ENCODE data around the gene IGSF9.

The IGSF9 gene

DNA sequence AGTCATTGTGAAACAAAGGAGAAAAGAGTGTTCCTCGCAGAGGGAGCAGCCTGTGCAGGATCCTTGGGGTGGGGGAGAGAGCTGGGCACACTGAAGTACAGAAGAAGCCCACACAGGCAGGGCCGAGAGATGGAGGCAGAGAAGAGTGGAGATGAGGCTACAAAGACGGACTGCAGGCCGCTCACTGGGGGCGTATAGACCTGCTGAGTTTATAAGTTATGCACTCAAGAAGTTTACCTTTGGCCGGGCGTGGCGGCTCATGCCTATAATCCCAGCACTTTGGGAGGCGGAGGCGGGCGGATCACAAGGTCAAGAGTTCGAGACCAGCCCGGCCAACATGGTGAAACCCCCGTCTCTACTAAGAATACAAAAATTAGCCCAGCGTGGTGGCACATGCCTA is 16.2 kb upstream of the IGSF9 start:
- TF ChIP-seq GATA3 (IDR thresholded peaks at IDR 0.05; ENCODE audit: low read depth, low read length) (no peak), GATA2 (IDR thresholded peaks at IDR 0.05; ENCODE audit: low read depth, low read length) (no peak)

DNA sequence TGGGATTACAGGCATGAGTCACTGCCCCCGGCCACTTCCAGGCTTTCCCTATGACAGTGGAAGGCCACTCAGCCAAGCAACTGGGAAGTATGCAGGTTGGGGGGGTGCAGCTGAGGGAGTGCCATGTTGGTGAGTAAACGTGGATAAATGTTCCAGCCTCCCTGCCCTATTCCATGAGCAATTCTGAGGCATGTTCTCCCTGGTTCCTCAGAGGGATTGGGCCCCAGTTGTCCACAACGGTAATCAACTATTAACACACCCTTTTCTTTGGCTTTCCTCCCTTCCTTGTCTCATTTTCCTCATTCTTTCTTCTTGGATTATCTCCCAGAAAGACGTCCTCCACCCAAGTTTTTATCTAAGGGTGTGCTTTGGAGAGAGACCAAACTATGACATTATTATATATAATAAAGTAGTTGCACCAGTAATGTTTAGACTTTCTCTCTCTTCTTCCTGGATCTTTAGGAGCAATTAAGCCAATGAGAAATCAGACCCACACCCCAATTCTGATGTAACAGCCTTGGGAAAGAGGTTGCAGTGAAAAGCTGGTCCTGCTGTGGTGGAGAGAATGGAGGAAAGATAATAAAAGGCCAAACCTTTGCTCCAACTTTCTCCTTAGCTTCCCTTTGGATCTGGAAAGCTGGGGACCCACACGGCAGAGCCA is 15.4 kb upstream of the IGSF9 start:
- TF ChIP-seq GATA3 (IDR thresholded peaks at IDR 0.05; ENCODE audit: low read depth, low read length), result no peak
- no peak for TF ChIP-seq GATA2 (IDR thresholded peaks at IDR 0.05; ENCODE audit: low read depth, low read length)

DNA sequence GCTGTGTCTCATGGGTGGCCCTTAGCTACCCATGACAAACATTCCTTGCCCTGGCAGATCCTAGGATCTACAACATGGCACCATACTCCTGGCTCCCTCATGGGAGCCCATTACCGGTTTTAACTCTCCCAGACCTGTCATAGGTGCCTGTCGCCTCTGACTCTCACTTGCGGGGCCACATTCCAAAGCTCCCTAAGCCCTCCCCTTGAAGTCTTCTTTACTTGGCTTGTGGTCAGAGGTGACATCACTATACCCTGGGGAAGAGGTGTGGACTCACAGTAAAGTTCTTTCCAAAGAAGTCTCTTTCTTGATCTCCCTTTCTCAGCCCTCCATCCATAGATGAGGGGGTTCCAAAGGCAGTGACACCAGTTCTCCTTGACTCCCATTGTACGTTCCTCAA is 14.0 kb upstream of the IGSF9 start:
- TF ChIP-seq GATA2 (IDR thresholded peaks at IDR 0.05; ENCODE audit: low read depth, low read length) (no peak), GATA3 (IDR thresholded peaks at IDR 0.05; ENCODE audit: low read depth, low read length) (no peak)

DNA sequence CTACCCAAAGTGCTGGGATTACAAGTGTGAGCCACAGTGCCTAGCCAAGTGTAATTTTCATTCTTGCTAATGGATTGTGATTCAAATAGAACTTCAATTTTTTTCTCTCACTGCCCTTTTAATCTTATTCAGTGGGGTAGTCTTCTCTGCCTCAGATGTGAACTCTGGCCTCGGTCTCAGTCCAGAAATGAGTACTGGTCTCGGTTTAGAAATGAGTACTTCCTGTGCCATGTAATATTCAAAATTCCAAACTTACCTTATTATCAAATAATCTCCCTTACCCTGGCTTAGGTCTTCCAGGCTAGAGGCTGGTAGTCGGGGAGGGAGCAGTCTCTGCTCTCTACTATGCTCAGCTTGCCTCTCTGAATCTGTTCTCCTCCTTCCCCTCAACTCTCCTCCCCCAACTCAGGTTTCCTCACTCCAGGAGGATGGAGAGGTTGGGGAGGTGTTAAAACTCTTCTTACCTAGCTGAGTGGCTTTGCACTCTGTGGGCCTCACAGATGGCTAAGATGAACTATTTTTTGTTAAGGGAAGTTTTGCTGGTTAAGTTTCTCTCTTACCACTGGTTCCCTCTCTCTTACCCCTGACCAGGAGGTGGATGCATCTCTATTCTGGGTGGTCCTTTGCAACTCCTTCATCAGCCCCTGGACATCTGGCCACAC is 13.4 kb upstream of the IGSF9 start:
- TF ChIP-seq GATA3 (IDR thresholded peaks at IDR 0.05; ENCODE audit: low read depth, low read length), result no peak
- no peak for TF ChIP-seq GATA2 (IDR thresholded peaks at IDR 0.05; ENCODE audit: low read depth, low read length)

DNA sequence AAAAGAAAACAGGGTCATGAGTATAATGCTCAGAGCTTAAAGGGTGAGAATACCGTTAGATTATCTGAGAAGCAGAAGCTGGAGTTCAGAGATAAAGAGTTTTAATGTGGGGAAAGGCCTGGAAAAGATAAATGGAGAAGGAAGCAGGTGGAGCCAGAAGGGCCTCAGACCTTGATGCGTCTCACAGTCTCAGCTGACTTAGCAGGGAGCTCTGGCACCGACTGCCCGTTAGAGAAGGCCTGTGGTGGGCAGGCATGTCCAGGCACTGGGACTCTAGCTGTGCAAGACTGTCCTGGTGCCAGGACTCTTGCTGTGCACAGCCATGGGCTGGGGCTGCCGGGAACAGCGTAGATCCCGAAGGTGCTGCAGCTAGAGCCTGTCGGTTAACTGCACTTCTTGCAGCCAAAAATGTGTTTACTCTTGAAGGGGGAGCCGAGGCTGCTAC is 12.4 kb upstream of the IGSF9 start:
- TF ChIP-seq GATA3 (IDR thresholded peaks at IDR 0.05; ENCODE audit: low read depth, low read length) (no peak), GATA2 (IDR thresholded peaks at IDR 0.05; ENCODE audit: low read depth, low read length) (no peak)

DNA sequence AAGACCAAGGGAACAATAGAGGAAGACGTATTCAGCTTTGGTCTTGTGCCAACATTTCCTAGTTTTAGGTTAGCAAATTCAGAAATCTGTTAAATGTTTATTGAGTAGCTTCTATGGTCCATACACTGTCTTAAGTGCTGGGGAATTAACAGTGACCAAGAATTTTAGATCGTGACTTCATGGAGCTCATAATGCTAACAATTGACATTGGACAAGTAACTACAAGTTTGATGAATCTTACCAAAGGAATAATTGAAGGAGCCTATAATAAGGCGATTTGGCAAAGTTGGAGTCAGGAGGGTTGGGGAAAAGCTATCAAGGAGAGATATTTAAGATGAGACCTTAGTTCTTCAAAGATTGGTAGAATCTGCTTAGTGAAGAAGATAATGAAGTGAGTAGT is 10.0 kb upstream of the IGSF9 start:
- TF ChIP-seq GATA3 (IDR thresholded peaks at IDR 0.05; ENCODE audit: low read depth, low read length), result no peak
- no peak for TF ChIP-seq GATA2 (IDR thresholded peaks at IDR 0.05; ENCODE audit: low read depth, low read length)

DNA sequence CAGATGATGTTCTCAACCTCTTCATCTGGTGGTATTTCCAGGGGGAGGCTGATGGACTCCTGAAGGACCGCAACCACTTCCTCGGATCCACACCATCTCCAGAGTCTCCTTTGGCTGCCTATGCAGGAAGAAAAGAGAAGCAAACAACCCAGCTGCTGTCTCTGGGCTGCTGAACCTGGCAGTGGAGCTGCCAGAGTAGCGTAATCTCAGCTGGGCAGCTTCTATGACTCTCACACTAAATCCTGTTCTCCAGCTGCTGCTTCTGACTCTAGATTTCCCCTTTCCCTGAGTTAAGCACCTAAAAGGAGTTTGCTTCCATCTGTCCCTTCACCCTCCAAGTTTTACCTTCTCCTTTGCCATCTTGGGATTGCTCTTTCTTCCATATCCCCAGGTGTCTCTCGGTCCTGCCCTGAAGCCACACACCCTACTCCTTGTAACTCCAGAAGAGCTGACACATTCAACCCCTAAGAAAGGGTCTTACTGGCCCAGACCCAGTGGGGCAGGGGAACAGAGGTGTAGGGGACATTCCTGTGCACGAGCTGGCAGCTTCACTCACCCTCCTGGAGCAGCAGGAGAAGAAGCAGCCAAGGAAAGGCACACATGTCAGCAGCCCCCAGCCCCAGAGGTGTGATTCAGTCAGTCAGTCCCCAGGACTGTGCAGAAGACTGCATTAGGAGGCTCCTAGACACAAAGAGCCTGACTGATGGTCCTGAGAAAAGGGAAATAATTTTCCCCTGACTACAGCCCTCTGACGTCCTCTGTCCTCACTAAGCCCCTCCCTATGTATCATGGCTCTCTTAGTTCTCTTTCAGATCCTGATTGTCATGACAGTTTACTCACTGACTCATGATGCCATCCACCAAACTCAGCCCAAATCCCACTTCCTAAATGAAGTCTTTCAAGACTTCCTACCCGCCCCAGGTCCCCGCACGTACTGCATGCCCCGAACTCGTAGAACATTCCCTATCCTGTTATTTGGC is 8.4 kb upstream of the IGSF9 start, which contains the start of gene SLAMF9:
Gene SLAMF9, minus strand, starts transcription at position 702 of the 980 bp plus-strand sequence. Its CDS starts 100 bp downstream, at position 602.
- TF ChIP-seq GATA3 (IDR thresholded peaks at IDR 0.05; ENCODE audit: low read depth, low read length), result no peak

DNA sequence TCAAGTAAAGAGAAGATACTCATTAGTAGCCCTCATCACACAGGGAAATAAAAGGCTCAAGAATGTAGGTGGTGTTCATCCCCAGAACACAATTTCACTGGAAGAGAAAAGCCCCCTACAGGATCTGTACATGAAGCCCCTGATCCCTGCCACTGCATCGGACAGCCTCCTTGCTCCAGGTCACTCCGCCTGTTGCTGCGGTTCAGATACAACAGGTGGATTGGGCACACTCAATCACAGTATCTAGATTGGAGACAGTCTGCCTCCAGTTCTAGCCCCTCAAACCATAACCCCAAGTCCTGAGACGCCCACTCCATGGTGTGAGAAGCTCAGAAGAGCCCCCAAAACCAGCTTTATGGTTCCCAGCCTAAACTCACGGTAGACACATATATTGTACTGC is 7.5 kb upstream of the IGSF9 start:
- TF ChIP-seq GATA3 (IDR thresholded peaks at IDR 0.05; ENCODE audit: low read depth, low read length) (no peak), GATA2 (IDR thresholded peaks at IDR 0.05; ENCODE audit: low read depth, low read length) (no peak)

DNA sequence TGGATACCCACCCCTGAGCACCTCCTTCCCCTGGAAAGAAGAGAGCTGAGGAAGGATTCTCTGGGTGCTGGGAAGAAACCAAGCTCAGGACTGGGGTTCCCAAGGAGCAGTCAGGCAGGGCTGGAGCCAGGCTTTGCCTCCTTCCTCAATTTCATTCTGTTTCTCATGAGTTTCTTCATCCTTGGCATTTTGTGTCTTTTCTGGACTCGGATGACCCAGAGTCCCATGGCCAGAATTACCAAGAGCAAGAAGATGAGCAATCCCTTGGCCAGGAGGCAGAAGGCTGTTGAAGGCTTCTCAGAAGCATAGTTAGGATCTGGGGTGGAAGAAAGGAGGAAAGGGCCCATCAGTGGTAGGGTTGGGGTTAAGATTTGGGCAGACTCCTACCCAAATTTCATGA is 6.1 kb upstream of the IGSF9 start:
- TF ChIP-seq GATA2 (IDR thresholded peaks at IDR 0.05; ENCODE audit: low read depth, low read length), result no peak
- no peak for TF ChIP-seq GATA3 (IDR thresholded peaks at IDR 0.05; ENCODE audit: low read depth, low read length)

DNA sequence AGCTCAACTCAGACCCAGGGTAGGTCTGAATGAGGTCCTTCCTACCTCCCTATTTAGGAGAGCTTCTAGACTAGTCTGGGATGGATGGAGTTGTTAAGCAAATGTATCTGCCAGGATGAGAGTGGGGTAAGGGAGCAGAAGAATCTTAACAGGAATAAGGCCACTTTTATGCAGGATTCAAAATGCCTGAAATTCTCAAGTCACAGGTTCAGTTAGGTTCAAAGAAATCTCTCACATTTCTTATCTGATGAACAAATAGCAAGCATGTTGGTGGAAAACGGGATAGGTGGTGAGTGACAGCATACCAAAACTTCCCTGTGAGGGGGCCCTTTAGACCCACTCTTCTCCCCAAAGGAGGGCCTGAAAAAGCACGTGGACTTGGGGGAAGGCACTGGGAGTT is 5.6 kb upstream of the IGSF9 start:
- TF ChIP-seq GATA2 (IDR thresholded peaks at IDR 0.05; ENCODE audit: low read depth, low read length), result no peak
- TF ChIP-seq GATA3 (IDR thresholded peaks at IDR 0.05; ENCODE audit: low read depth, low read length), result no peak

DNA sequence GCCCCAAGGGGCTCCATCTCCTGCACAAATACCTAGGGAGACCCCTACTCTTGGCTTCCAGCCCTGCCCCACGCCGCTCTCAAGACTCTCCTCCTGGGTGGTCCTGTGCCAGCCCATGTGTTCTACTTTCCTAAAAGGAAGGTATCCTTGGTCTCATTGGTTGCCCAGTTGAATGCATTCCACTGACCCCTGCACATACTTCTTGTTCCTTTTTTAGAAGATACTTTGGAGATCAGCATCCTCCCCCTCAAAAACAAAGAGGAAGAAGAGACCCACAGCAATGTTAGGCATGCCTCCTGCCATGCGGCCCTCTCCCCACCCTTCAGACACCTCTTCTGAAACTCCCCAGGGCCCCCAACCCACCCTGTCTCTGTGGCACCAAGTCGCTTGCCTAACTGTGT is 4.6 kb upstream of the IGSF9 start:
- TF ChIP-seq GATA2 (IDR thresholded peaks at IDR 0.05; ENCODE audit: low read depth, low read length) (no peak), GATA3 (IDR thresholded peaks at IDR 0.05; ENCODE audit: low read depth, low read length) (no peak)

DNA sequence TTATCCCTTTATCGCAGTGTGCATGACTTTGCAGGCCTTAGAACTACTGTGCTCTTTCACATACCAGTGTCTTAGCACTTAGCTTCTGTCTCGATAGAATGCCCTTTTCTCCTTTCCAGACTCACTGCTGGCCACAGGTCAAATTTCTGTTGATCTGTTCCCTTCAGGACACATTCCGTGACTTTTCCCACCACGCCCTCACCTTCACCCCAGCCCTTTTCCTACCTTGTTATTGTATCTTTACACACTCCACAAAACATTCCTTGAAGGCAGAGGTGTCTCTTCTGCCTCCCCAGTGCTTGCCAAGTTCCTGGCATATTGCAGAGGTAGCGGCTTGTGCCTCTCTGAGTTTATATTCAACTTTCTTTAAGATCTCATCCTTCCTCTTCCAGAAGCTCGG is 3.7 kb upstream of the IGSF9 start:
- no peak for TF ChIP-seq GATA3 (IDR thresholded peaks at IDR 0.05; ENCODE audit: low read depth, low read length)
- TF ChIP-seq GATA2 (IDR thresholded peaks at IDR 0.05; ENCODE audit: low read depth, low read length), result no peak

DNA sequence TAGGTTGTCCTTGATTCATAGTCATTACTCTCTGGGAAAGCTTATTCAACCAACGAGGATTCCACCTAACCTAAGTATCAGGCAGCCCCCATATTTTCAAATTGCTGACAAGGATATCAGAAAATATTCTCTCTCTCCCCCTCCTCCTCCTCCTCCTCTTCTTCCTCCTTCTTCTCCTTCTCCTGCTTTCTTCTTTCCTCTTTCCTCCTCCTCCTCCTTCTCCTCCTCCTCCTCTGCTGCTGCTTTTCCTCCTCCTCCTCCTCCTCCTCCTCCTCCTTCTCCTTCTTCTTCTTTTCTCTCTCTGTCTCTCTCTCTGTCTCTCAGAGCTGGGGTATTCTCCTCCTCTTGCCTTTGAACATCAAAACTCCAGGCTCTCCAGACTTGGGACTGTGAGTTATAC is 2.5 kb upstream of the IGSF9 start:
- TF ChIP-seq GATA2 (IDR thresholded peaks at IDR 0.05; ENCODE audit: low read depth, low read length) (no peak), GATA3 (IDR thresholded peaks at IDR 0.05; ENCODE audit: low read depth, low read length) (no peak)

Data from SH-SY5Y (cell line).